Mesendoderm (in vitro differentiated cells): ENCODE measurements around the gene LEMD1.

Experiments used
- DNase-seq: peaks from one replicate; pipeline ENCODE4 v3.0.0; 2013
- H2AK5ac ChIP-seq: 2 replicates; pipeline ENCODE4 v1.6.1; 2013; ENCODE audit warnings: low read length, inconsistent platforms
- H2BK120ac ChIP-seq: 2 replicates; pipeline ENCODE4 v1.6.1; 2013; ENCODE audit warnings: low read depth, mild to moderate bottlenecking, low read length, moderate library complexity, mixed read lengths
- H2BK15ac ChIP-seq: replicated peaks from 2 replicates; pipeline ENCODE4 v1.6.1; 2013; ENCODE audit warnings: low read depth, mild to moderate bottlenecking, moderate library complexity
- H2BK5ac ChIP-seq: 2 replicates; pipeline ENCODE4 v1.6.1; 2013; ENCODE audit warnings: low read length, inconsistent platforms
- H3K18ac ChIP-seq: 2 replicates; pipeline ENCODE4 v1.6.1; 2013; ENCODE audit warnings: mild to moderate bottlenecking, low read length, mixed read lengths
- H3K23ac ChIP-seq: one replicate; pipeline ENCODE4 v1.6.1; 2013; ENCODE audit warnings: low read length
- H3K27ac ChIP-seq: 2 replicates; pipeline ENCODE4 v1.5.1; 2013; ENCODE audit warnings: low read depth, mild to moderate bottlenecking, inconsistent platforms, low read length, moderate library complexity
- H3K27me3 ChIP-seq: 2 replicates; pipeline ENCODE4 v1.6.1; 2013; ENCODE audit warnings: low read length, control low read depth, mild to moderate bottlenecking, inconsistent platforms; ENCODE audit not compliant: insufficient read depth, poor library complexity
- H3K36me3 ChIP-seq: 2 replicates; pipeline ENCODE4 v1.6.1; 2013; ENCODE audit warnings: low read length, inconsistent platforms; ENCODE audit not compliant: control insufficient read depth, insufficient read depth
- H3K4ac ChIP-seq: one replicate; pipeline ENCODE4 v1.6.1; 2013; ENCODE audit warnings: low read depth, mild to moderate bottlenecking, low read length, moderate library complexity
- H3K4me1 ChIP-seq: 2 replicates; pipeline ENCODE4 v1.6.1; 2013; ENCODE audit warnings: low read depth, low read length, inconsistent platforms; ENCODE audit not compliant: control insufficient read depth
- H3K4me2 ChIP-seq: 2 replicates; pipeline ENCODE4 v1.6.1; 2013; ENCODE audit warnings: low read length
- H3K4me3 ChIP-seq: 2 replicates; pipeline ENCODE4 v1.5.1; 2013; ENCODE audit warnings: mild to moderate bottlenecking, low read length
- H3K56ac ChIP-seq: one replicate; pipeline ENCODE4 v1.6.1; 2013; ENCODE audit warnings: low read length
- H3K79me1 ChIP-seq: 2 replicates; pipeline ENCODE4 v1.6.1; 2013; ENCODE audit warnings: low read length, inconsistent platforms
- H3K79me2 ChIP-seq: 2 replicates; pipeline ENCODE4 v1.6.1; 2013; ENCODE audit warnings: mild to moderate bottlenecking, low read length; ENCODE audit not compliant: control insufficient read depth, insufficient read depth
- H3K9ac ChIP-seq: 2 replicates; pipeline ENCODE4 v1.6.1; 2013; ENCODE audit warnings: low read length, inconsistent platforms
- H4K5ac ChIP-seq: one replicate; pipeline ENCODE4 v1.6.1; 2013; ENCODE audit warnings: low read length
- H4K8ac ChIP-seq: one replicate; pipeline ENCODE4 v1.6.1; 2013; ENCODE audit warnings: low read depth, mild to moderate bottlenecking, control low read depth, low read length, moderate library complexity
- WGBS: extraction: QIAGEN DNeasy Blood & Tissue Kit; methylation state at CpG from one replicate; pipeline ENCODE4 v1.1.7; 2013; ENCODE audit warnings: low lambda C conversion rate, missing lambda C conversion rate; ENCODE audit not compliant: insufficient coverage; ENCODE audit errors: extremely low coverage; 5-methylcytosine and 5-hydroxymethylcytosine counted together

LEMD1 gene

GRCh38 chr1:205374210-205375078 is 47.4 kb downstream of the LEMD1 start:
- Histone ChIP-seq H3K4me3 (no peak overlapping the region), H4K5ac (no peak overlapping the region)
- no peak for DNase-seq

DNA sequence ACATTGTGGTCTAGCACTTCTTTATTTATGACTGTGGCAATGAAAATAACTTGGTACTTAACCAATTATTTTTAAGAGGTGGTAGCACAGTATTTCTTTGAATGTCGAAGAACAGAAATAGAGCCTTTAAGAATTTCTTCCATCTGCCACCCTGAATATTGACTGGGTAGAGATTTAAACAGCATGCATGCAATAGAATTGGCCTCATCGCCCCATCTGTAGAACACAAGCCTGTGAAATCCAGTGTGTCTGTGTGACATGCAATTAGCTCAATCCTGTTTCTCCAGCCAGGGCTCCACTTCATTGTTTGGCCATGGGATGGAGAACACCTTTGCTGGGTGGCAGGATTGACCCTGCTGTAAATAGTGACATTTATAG is 48.1 kb downstream of the LEMD1 start:
- Histone ChIP-seq H3K36me3 (no peaks in the 10 kb centered on the region), H3K27ac (no peak overlapping the region), H3K27me3 (no peaks in the 10 kb centered on the region), H3K4me1 (peaks cover 2% of the 10 kb centered on the region), H3K4me3 (no peak overlapping the region), H3K79me1 (no peaks in the 10 kb centered on the region), H2BK5ac (no peak overlapping the region), H2AK5ac (no peak overlapping the region), H3K4me2 (no peak overlapping the region), H3K23ac (no peak overlapping the region), H3K4ac (no peak overlapping the region), H2BK15ac (no peak overlapping the region), H3K18ac (no peak overlapping the region), H3K56ac (no peak overlapping the region), H4K8ac (no peak overlapping the region), H3K79me2 (no peaks in the 10 kb centered on the region), H4K5ac (no peak overlapping the region), H2BK120ac (no peak overlapping the region), H3K9ac (no peak overlapping the region)
- DNase-seq, result no peak
- no CpG with 5 or more reads among the region's 2 CpGs for WGBS

More at GRCh38 chr1:205374210-205375078, 47.4 kb downstream of the LEMD1 start:
- peaks cover 2% of the 10 kb centered on the region for H3K4me1 ChIP-seq
- no peak overlapping the region for H2AK5ac ChIP-seq
- WGBS, result no CpG with 5 or more reads among the region's 10 CpGs
- H2BK120ac ChIP-seq, result no peak overlapping the region
- no peaks in the 10 kb centered on the region for H3K36me3 ChIP-seq
- no peak overlapping the region for H3K23ac ChIP-seq
- no peak overlapping the region for H3K27ac ChIP-seq
- H3K56ac ChIP-seq, result no peak overlapping the region
- H3K4me2 ChIP-seq, result no peak overlapping the region
- no peak overlapping the region for H4K8ac ChIP-seq
- no peaks in the 10 kb centered on the region for H3K27me3 ChIP-seq
- H3K9ac ChIP-seq, result no peak overlapping the region
- H2BK15ac ChIP-seq, result no peak overlapping the region
- H3K79me2 ChIP-seq, result no peaks in the 10 kb centered on the region
- H3K4ac ChIP-seq, result no peak overlapping the region
- H2BK5ac ChIP-seq, result no peak overlapping the region
- H3K18ac ChIP-seq, result peak overlapping the region; percentile 40
- H3K79me1 ChIP-seq, result no peaks in the 10 kb centered on the region

DNA sequence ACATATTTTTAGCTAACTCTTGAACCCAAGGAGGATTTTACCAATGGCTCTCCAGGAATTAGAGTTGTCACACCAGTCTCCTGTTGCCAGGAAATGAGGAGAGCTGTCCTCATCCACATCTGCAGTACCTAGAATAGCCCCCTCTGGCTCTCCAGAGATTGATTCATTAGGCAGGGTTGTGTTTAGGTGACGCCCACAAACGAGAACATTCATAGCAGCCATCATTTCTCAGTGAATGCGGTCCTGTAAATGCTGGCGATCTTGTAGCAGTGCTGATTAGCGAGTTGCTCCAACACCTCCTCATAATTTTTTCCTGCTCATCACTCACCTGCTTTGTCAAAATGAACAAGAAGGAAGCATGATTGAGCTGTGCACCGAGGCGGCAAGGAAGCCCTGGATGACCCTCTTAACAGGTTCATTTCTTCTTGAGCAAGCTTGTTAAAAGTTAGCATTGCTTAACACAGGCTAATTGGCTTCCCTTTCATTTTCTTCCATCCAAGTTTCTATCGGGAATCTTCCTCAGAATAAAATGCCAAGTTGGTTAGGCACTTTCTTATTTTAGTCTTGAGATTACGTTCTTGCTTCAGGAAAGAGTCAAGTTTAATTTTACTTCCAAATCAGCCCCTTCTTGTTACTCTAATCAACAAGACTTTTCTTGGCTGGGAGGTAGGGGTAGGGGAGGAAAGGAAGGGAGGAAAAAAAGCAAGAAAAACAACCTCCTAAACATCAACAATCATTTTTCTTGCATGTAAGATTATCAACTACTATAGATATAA is 48.6 kb downstream of the LEMD1 start:
- no CpG with 5 or more reads among the region's 9 CpGs for WGBS
- H3K36me3 ChIP-seq, result no peaks in the 10 kb centered on the region
- no peak overlapping the region for H3K56ac ChIP-seq
- H3K4me3 ChIP-seq, result no peak overlapping the region
- H3K79me2 ChIP-seq, result no peaks in the 10 kb centered on the region
- H4K8ac ChIP-seq, result no peak overlapping the region
- H3K9ac ChIP-seq, result no peak overlapping the region
- H3K23ac ChIP-seq, result no peak overlapping the region
- no peak overlapping the region for H4K5ac ChIP-seq
- peaks cover 2% of the 10 kb centered on the region for H3K4me1 ChIP-seq
- no peak overlapping the region for H2AK5ac ChIP-seq
- no peak overlapping the region for H2BK15ac ChIP-seq
- H2BK120ac ChIP-seq, result no peak overlapping the region
- no peaks in the 10 kb centered on the region for H3K79me1 ChIP-seq
- H2BK5ac ChIP-seq, result no peak overlapping the region
- no peaks in the 10 kb centered on the region for H3K27me3 ChIP-seq
- no peak overlapping the region for H3K27ac ChIP-seq
- H3K4me2 ChIP-seq, result no peak overlapping the region
- no peak overlapping the region for H3K18ac ChIP-seq
- no peak overlapping the region for H3K4ac ChIP-seq
- DNase-seq, result peak; percentile 47

- Histone ChIP-seq H3K79me1 (no peaks in the 10 kb centered on the region), H4K8ac (no peak overlapping the region), H2BK120ac (no peak overlapping the region), H2BK5ac (no peak overlapping the region), H2AK5ac (no peak overlapping the region), H3K36me3 (no peaks in the 10 kb centered on the region), H4K5ac (no peak overlapping the region), H2BK15ac (no peak overlapping the region), H3K4me2 (no peak overlapping the region), H3K56ac (no peak overlapping the region), H3K9ac (no peak overlapping the region), H3K4me3 (no peak overlapping the region), H3K79me2 (no peaks in the 10 kb centered on the region), H3K23ac (no peak overlapping the region), H3K27ac (no peak overlapping the region), H3K4ac (no peak overlapping the region), H3K27me3 (no peaks in the 10 kb centered on the region), H3K18ac (no peak overlapping the region), H3K4me1 (peaks cover 2% of the 10 kb centered on the region)
- WGBS, result no CpG with 5 or more reads among the region's 11 CpGs
- DNase-seq, result peak; percentile 46
Measured at GRCh38 chr1:205371871-205372660, 49.8 kb downstream of the LEMD1 start.

GRCh38 chr1:205370780-205371179 is 51.1 kb downstream of the LEMD1 start:
- H3K4me1 ChIP-seq, result peaks cover 2% of the 10 kb centered on the region
- no peak overlapping the region for H2BK5ac ChIP-seq
- no peak overlapping the region for H3K18ac ChIP-seq
- H2BK120ac ChIP-seq, result no peak overlapping the region
- H3K23ac ChIP-seq, result no peak overlapping the region
- H3K4me2 ChIP-seq, result no peak overlapping the region
- H3K79me1 ChIP-seq, result no peaks in the 10 kb centered on the region
- no peaks in the 10 kb centered on the region for H3K36me3 ChIP-seq
- H4K5ac ChIP-seq, result no peak overlapping the region
- no peak for DNase-seq
- H3K56ac ChIP-seq, result no peak overlapping the region
- H3K4me3 ChIP-seq, result no peak overlapping the region
- H3K4ac ChIP-seq, result no peak overlapping the region
- H3K79me2 ChIP-seq, result no peaks in the 10 kb centered on the region
- no peak overlapping the region for H2BK15ac ChIP-seq
- no peak overlapping the region for H3K9ac ChIP-seq
- no peaks in the 10 kb centered on the region for H3K27me3 ChIP-seq
- no peak overlapping the region for H4K8ac ChIP-seq
- no peak overlapping the region for H2AK5ac ChIP-seq
- no peak overlapping the region for H3K27ac ChIP-seq
